ENCODE data around the gene CCDC15. TPM values are rescaled to one million over a fixed set of nuclear protein-coding genes. Genes with fewer than 3 reads are reported as not detected.

Gene CCDC15
- total and polyA plus RNA-seq, 2 of the 13 experiments (the other 11 are each of a cell fraction or from before 2014, with no cell fraction given), result 2.2 to 4.6 TPM

DNA sequence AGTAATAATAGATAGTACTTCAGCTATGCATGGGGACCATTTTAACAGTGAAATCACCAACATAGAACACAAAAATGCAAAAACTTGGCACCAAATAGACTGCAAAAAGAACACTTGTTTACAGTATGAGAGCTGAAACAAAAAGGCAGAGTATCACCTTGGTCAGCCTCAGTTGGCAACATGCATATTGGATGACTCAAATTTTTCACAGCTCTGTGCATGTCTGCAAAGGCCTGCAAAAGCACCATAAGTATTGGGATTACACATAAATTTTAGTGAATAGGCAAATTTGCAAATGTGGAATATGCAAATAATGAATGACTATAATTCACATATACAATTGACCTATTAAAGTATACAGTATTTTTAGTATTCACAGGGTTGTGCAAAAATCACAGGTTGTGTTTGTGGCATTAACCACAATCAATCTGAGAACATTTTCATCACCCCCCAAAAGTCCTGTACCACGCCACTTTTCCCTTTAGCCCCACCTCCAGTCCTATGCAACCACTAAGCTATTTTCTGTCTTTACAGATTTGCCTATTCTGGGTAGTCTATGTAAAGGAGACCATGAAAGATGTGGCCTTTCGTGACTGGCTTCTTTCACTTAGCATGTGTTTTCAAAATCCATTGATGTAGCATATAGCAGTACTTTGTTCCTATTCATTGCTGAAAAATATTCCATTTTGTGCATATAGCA is 47.2 kb downstream of the CCDC15 start (continued):
- no peak for TF ChIP-seq TAF1 (CRISPR knock-in tag; IDR thresholded peaks at IDR 0.05)

DNA sequence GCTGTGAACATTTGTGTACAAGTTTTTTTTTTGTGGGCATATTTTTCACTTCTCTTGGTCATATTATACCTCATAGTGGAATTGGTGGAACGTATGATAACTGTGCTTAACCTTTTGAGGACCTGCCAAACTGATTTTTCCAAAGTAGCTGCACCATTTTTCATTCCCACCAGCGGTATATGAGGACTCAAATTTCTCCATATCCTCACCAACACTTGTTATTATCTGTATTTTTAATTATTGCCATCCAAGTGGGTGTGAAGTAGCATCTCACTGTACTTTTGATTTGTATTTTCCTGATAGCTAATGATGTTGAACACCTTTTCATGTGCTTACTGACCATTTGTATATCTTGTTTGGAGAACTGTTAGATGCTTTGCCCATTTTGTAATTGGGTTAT is 47.8 kb downstream of the CCDC15 start:
- ChIA-PET CTCF (ENCODE audit: low intra/inter-chr PET ratio, low total read pairs) (no interaction called here), POLR2A (no interaction called here)
- H3K36me3 ChIP-seq (replicated peaks in 1 of 2; ENCODE audit: control insufficient read depth in 1 of 2, insufficient read depth in 2 of 2, low read length in 2 of 2), result no peaks in the 10 kb centered on the region
- H3K79me2 ChIP-seq (ENCODE audit: insufficient read depth, low read length), result no peaks in the 10 kb centered on the region
- no peaks in the 10 kb centered on the region for H3K4me1 ChIP-seq (ENCODE audit: insufficient read depth, low read length)
- ATAC-seq (no peak), DNase-seq (ENCODE audit: low spot score) (no peak), FAIRE-seq (no peak)
- no peak overlapping the region for H2AFZ ChIP-seq (ENCODE audit: low read length)
- no peak overlapping the region for H3K27ac ChIP-seq (ENCODE audit: extremely low read length, insufficient read depth, low read length)
- H3K4me3 ChIP-seq (replicated peaks in 1 of 3; ENCODE audit: insufficient read depth in 1 of 3, low read depth in 2 of 3, low read length in 3 of 3), result no peak overlapping the region
- intact Hi-C loops (cut with micrococcal nuclease; ENCODE audit: unreplicated experiment) (no loop called here), in situ Hi-C loops (cut with HindIII; ENCODE audit: extremely low pct_ligation_motif_present, low pct_unique_long_range_greater_than_20kb) (no loop called here)
- no peaks in the 10 kb centered on the region for H3K9me3 ChIP-seq (ENCODE audit: low read length)
- no TSS peak for BruUV-seq (replicated peaks)
- H3K27me3 ChIP-seq (ENCODE audit: control insufficient read depth in 1 of 2, insufficient read depth in 2 of 2, low read length in 2 of 2), result no peaks in the 10 kb centered on the region; a peak in 1 of 5 replicates
- H3K4me2 ChIP-seq (ENCODE audit: low read depth, low read length), result no peak overlapping the region
- WGBS (ENCODE audit: low lambda C conversion rate), result 88% methylated on average over 2 of the region's 2 CpGs
- no peak overlapping the region for H3K9ac ChIP-seq (ENCODE audit: insufficient read depth, low read depth, low read length)
- no peaks in the 10 kb centered on the region for H4K20me1 ChIP-seq (ENCODE audit: insufficient read depth, low read length)
- TF ChIP-seq ZBTB21 (CRISPR knock-in tag; IDR thresholded peaks at IDR 0.05) (no peak), ZC3H13 (CRISPR knock-in tag; IDR thresholded peaks at IDR 0.05) (no peak), ZBTB20 (CRISPR knock-in tag; IDR thresholded peaks at IDR 0.05; ENCODE audit: borderline replicate concordance, low read depth) (no peak)
- TF ChIP-seq, protein P1, sequence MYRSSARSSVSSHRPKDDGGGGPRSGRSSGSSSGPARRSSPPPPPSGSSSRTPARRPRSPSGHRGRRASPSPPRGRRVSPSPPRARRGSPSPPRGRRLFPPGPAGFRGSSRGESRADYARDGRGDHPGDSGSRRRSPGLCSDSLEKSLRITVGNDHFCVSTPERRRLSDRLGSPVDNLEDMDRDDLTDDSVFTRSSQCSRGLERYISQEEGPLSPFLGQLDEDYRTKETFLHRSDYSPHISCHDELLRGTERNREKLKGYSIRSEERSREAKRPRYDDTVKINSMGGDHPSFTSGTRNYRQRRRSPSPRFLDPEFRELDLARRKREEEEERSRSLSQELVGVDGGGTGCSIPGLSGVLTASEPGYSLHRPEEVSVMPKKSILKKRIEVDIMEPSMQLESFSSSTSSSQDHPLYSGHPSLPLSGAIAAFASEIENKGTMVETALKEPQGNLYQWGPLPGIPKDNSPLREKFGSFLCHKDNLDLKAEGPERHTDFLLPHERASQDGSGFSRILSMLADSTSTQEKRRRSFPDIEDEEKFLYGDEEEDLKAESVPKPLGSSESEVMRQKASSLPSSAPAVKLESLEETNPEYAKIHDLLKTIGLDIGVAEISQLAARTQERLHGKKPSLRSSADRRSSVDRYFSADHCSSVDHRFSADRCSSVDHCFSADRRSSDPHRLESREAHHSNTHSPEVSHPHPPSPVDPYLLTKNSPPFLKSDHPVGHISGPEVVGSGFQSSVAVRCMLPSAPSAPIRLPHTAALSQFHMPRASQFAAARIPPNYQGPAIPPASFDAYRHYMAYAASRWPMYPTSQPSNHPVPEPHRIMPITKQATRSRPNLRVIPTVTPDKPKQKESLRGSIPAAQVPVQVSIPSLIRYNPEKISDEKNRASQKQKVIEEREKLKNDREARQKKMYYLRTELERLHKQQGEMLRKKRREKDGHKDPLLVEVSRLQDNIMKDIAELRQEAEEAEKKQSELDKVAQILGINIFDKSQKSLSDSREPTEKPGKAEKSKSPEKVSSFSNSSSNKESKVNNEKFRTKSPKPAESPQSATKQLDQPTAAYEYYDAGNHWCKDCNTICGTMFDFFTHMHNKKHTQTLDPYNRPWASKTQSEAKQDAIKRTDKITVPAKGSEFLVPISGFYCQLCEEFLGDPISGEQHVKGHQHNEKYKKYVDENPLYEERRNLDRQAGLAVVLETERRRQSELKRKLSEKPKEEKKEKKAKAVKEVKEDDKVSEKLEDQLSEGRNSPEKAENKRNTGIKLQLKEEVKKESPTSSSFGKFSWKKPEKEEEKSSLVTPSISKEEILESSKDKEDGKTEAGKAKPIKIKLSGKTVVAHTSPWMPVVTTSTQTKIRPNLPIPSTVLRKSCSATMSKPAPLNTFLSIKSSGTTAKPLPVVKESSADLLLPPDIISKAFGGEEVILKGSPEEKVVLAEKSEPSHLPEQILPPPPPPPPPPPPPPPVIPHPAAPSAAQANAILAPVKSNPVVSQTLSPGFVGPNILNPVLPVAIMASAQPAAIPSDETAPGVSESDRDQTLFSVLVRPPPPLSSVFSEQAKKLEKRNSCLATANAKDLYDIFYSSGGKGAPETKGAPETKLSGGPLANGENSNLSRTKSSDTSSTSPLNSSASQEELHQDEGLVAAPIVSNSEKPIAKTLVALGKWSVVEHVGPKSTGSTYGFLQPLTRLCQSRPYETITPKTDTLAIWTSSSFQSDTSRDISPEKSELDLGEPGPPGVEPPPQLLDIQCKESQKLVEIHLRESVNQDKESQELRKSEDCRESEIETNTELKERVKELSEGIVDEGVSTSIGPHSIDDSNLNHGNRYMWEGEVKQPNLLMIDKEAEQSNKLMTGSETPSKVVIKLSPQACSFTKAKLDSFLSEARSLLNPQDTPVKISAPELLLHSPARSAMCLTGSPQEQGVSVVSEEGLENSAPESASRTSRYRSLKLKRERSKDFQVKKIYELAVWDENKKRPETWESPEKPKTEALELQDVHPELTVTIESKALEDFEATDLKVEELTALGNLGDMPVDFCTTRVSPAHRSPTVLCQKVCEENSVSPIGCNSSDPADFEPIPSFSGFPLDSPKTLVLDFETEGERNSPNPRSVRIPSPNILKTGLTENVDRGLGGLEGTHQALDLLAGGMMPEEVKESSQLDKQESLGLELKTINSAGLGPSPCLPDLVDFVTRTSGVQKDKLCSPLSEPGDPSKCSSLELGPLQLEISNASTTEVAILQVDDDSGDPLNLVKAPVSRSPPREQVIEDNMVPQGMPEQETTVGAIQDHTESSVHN (CRISPR knock-in tag; IDR thresholded peaks at IDR 0.05), result no peak

Data from HepG2 (cell line).